ENCODE results near the gene SREBF2. TPM values are rescaled to one million over a fixed set of nuclear protein-coding genes. Genes with fewer than 3 reads are reported as not detected.
A peak's percentile ranks its signal among the peaks of the same experiment; 100 is the strongest.

The SREBF2 gene
- total and polyA plus RNA-seq, 2 donors (not counting 1 experiment from before 2014, with no cell fraction given) = 116 to 287 TPM

GRCh38 chr22:41888627-41889200 is 55.8 kb downstream of the SREBF2 start:
- H3K4me3 ChIP-seq (ENCODE audit: control extremely low read depth in 1 of 5, extremely low read depth in 1 of 5, insufficient read depth in 1 of 5, low read depth in 2 of 5, low read length in 4 of 5) = peak overlapping the region in 1 of 5 experiments; percentile 2
- peaks cover 21 to 35% of the 10 kb centered on the region in 2 donors for H3K4me1 ChIP-seq (ENCODE audit: control insufficient read depth in 2 of 2, insufficient read depth in 2 of 2, low read length in 2 of 2)
- DNase-seq = no peak
- Mint-ChIP-seq H3K4me3 (peak overlapping the region; percentile 56), H3K9me3 (ENCODE audit: insufficient read depth) (no peaks in the 10 kb centered on the region), H3K4me1 (peaks cover 62% of the 10 kb centered on the region), H3K27me3 (no peaks in the 10 kb centered on the region), H3K27ac (peak overlapping the region; percentile 90)
- intact Hi-C loops (cut with micrococcal nuclease) = loop anchor here (2.0 kb wide), 1 partner anchor 26 kb away; no protein-coding TSS in a partner anchor
- H2AFZ ChIP-seq (ENCODE audit: insufficient read depth, low read depth, low read length, poor library complexity, severe bottlenecking) = no peak overlapping the region
- H3K79me2 ChIP-seq (ENCODE audit: control insufficient read depth, insufficient read depth, low read length) = peaks cover 22% of the 10 kb centered on the region
- H3K27me3 ChIP-seq (replicated peaks in 1 of 4; ENCODE audit: control extremely low read depth in 1 of 4, control insufficient read depth in 3 of 4, insufficient read depth in 4 of 4, low read length in 3 of 4) = no peaks in the 10 kb centered on the region
- TF ChIP-seq EZH2 (IDR thresholded peaks at IDR 0.05; ENCODE audit: borderline replicate concordance, insufficient read depth, low read depth, low read length, poor library complexity, severe bottlenecking) (no peak), CTCF (IDR thresholded peaks at IDR 0.05) (no peak)
- H3K9ac ChIP-seq (ENCODE audit: low read length) = no peak overlapping the region
- H3K4me2 ChIP-seq (replicated peaks; ENCODE audit: low read depth, low read length, poor library complexity, severe bottlenecking) = peak overlapping the region; percentile 50
- no peaks in the 10 kb centered on the region for H3K9me3 ChIP-seq (ENCODE audit: control extremely low read depth in 1 of 3, control insufficient read depth in 2 of 3, insufficient read depth in 1 of 3, low read length in 2 of 3)
- ChIA-PET CTCF (interaction anchor here (0.9 to 2.9 kb wide), 3 partner anchors 31 to 191 kb away, joined by 3 to 11 read pairs (median 3); no protein-coding TSS in a partner anchor), POLR2A (interaction anchor here (0.8 to 0.9 kb wide), 2 partner anchors 10 to 18 kb away, joined by 3 read pairs; no protein-coding TSS in a partner anchor)
- H3K36me3 ChIP-seq (replicated peaks in 1 of 2; ENCODE audit: control extremely low read depth in 1 of 2, control insufficient read depth in 1 of 2, extremely low read depth in 1 of 2, insufficient read depth in 2 of 2, low read length in 1 of 2) = peaks cover 4 to 75% of the 10 kb centered on the region in 2 experiments
- 39% methylated on average over 3 of the region's 4 CpGs for WGBS (ENCODE audit: insufficient coverage)
- peak overlapping the region; percentile 56 to 71 for H3K27ac ChIP-seq (ENCODE audit: low read length in 2 of 2)
- H4K20me1 ChIP-seq (ENCODE audit: control insufficient read depth, insufficient read depth, low read length, poor library complexity, severe bottlenecking) = peaks cover 13% of the 10 kb centered on the region
- ATAC-seq (ENCODE audit: low read depth) = peak; percentile 12

- Histone ChIP-seq H2AFZ (ENCODE audit: insufficient read depth, low read depth, low read length, poor library complexity, severe bottlenecking) (no peak overlapping the region), H3K4me3 (ENCODE audit: control extremely low read depth in 1 of 5, extremely low read depth in 1 of 5, insufficient read depth in 1 of 5, low read depth in 2 of 5, low read length in 4 of 5) (no peak overlapping the region), H3K9me3 (ENCODE audit: control extremely low read depth in 1 of 3, control insufficient read depth in 2 of 3, insufficient read depth in 1 of 3, low read length in 2 of 3) (no peaks in the 10 kb centered on the region), H3K27ac (ENCODE audit: low read length in 2 of 2) (no peak overlapping the region), H3K27me3 (replicated peaks in 1 of 4; ENCODE audit: control extremely low read depth in 1 of 4, control insufficient read depth in 3 of 4, insufficient read depth in 4 of 4, low read length in 3 of 4) (no peaks in the 10 kb centered on the region), H3K36me3 (replicated peaks in 1 of 2; ENCODE audit: control extremely low read depth in 1 of 2, control insufficient read depth in 1 of 2, extremely low read depth in 1 of 2, insufficient read depth in 2 of 2, low read length in 1 of 2) (peaks cover 4 to 74% of the 10 kb centered on the region in 2 experiments), H3K9ac (ENCODE audit: low read length) (no peak overlapping the region), H3K79me2 (ENCODE audit: control insufficient read depth, insufficient read depth, low read length) (peaks cover 22% of the 10 kb centered on the region), H3K4me2 (replicated peaks; ENCODE audit: low read depth, low read length, poor library complexity, severe bottlenecking) (no peak overlapping the region), H4K20me1 (ENCODE audit: control insufficient read depth, insufficient read depth, low read length, poor library complexity, severe bottlenecking) (peaks cover 20% of the 10 kb centered on the region), H3K4me1 (ENCODE audit: control insufficient read depth in 2 of 2, insufficient read depth in 2 of 2, low read length in 2 of 2) (peaks cover 14 to 22% of the 10 kb centered on the region in 2 donors)
- no peaks in the 10 kb centered on the region for H3K9me3 Mint-ChIP-seq (ENCODE audit: insufficient read depth)
- ATAC-seq (ENCODE audit: low read depth) (no peak), DNase-seq (no peak)
- ChIA-PET POLR2A (interaction anchor here (0.5 to 0.6 kb wide), 2 partner anchors 30 to 54 kb away, joined by 3 read pairs; no protein-coding TSS in a partner anchor), CTCF (interaction anchor here (2.9 kb wide), 1 partner anchor 194 kb away, joined by 11 read pairs; no protein-coding TSS in a partner anchor)
- WGBS (ENCODE audit: insufficient coverage) = 99% methylated on average over 4 of the region's 9 CpGs
- H3K4me1 Mint-ChIP-seq = peaks cover 37% of the 10 kb centered on the region
- intact Hi-C loops (cut with micrococcal nuclease) = no loop called here
- H3K27me3 Mint-ChIP-seq = no peaks in the 10 kb centered on the region
- no peak for TF ChIP-seq EZH2 (IDR thresholded peaks at IDR 0.05; ENCODE audit: borderline replicate concordance, insufficient read depth, low read depth, low read length, poor library complexity, severe bottlenecking)
- no peak for TF ChIP-seq CTCF (IDR thresholded peaks at IDR 0.05)
- H3K27ac Mint-ChIP-seq = no peak overlapping the region
- H3K4me3 Mint-ChIP-seq = no peak overlapping the region
Measured at GRCh38 chr22:41891407-41891806, 58.5 kb downstream of the SREBF2 start.
